GM19025 (cell line): Measurements from ENCODE around the gene VIPR1.

Experiments
- ATAC-seq: cut with Tn5 transposase; IDR thresholded peaks from one replicate; pipeline ENCODE4 v1.9.1; 2021; ENCODE audit warnings: mild to moderate bottlenecking, low read depth, moderate library complexity; ENCODE audit not compliant: unreplicated experiment

VIPR1 gene

DNA sequence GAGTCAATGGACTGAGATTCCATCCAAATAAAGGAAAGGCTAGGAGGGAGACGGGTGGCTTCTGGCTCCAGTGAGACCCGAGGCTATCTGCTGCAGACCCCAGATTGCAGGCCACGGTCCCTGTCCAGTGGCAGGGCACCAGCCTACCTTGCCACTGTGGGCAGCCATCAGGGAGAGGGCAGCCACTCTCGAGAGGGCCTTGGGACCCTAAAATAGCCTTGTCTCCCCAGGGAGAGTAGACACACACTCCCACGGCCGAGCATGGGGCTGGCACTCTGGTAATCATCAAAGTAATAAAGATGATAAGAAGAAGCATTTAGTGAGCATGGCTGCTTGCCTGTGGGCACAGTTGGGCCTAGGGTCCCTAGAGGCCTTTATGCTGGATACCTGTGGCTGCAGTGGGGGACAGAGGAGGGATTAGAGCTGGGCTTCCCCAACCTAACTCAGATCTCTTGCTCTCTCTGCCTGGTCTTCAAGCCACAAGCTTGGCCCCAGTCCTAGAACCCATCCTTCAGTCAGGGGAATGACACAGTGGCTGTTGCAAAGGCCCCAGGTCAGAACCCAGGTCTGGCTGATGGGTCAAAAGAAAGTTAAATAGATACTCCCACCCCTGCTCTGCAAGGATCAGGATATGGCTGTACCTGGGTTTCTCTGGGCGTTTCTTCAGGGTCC, 9.2 kb upstream of the VIPR1 start:
- no peak for ATAC-seq

DNA sequence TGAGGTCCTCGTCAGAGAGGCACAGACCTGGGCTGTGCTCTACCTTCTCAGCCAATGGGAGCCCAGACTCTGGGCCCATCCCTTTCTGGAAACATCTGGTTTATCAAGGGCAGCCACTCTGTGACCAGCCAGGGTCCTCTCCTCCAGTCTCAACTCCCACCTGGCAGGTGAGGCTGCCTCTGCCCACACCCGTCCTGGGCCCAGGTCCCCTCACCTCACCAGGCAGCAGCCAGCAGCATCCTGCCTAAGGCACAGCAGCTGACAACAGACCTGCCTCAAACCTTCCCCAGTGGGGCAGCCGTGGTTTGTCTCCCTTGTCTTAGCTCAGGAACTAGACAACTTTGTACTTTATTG, 8.7 kb upstream of the VIPR1 start:
- ATAC-seq: no peak

DNA sequence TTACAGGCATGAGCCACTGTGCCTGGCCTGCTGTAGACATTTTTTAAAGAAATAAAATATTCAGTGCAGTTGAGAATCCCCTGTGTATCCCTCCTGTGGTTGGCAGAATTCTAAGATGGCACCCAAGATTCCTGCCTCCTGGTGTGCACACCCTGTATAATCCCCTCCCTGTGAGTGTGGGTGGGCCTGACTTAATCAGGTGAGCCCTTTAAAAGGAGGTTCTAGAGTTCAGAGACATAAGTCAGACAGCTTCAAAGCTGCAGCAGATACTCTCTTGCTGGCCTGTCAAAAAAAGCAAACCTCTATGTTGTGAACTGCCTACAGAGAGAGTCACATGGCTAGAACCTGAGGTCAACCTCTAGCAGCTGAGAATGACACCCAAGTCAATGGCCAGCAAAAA, 7.0 kb upstream of the VIPR1 start:
- ATAC-seq: no peak

DNA sequence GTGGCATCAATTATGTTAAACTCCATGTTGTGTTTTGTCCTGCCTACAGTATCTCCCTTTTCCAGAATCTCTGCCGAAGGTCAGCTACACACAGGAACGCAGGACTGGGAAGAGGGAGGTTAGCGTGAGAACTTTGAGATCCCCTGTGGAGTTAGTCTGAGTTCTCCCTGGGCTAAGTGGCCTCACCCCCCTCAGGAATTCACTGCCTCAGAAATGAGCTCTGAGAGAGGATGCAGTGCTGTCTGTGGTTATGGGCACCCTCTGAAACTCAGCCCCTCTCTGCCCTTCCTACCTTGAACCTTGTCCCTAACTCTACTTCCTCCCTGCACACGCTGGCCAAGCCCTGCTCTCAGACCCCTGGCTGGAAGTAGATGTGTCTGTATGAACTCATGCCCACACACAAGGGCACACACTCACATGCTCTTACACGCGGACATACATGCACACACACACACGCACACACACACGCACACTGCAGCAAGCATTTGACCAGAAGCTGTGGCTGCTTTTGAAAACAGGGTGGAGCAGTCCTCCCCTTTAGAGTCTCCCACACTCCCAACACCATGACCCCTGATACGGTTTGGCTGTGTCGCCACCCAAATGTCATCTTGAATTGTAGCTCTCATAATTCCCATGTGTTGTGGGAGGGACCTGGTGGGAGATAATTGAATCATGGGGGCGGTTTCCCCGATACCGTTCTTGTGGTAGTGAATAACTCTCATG, 5.3 kb upstream of the VIPR1 start:
- no peak for ATAC-seq

DNA sequence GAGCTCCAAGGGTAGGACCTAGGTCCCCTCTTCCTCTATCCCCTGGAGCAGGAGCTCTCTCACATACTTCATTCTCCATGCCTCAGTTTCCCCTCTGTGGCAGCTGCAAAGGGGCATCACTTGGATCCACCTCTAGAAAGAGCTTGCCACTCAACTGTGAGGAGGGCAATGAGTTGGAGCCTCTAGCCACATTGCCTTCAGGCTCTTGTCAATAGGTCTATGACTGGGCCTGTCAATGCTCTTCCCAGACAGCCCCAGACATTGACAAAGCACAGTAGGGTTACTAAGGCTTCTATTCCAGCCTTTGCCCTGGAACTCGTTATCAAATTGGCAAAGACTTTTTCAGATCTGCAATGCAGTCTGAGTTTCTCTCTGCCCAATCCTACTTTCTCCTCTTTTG, 4.4 kb upstream of the VIPR1 start:
- no peak for ATAC-seq

DNA sequence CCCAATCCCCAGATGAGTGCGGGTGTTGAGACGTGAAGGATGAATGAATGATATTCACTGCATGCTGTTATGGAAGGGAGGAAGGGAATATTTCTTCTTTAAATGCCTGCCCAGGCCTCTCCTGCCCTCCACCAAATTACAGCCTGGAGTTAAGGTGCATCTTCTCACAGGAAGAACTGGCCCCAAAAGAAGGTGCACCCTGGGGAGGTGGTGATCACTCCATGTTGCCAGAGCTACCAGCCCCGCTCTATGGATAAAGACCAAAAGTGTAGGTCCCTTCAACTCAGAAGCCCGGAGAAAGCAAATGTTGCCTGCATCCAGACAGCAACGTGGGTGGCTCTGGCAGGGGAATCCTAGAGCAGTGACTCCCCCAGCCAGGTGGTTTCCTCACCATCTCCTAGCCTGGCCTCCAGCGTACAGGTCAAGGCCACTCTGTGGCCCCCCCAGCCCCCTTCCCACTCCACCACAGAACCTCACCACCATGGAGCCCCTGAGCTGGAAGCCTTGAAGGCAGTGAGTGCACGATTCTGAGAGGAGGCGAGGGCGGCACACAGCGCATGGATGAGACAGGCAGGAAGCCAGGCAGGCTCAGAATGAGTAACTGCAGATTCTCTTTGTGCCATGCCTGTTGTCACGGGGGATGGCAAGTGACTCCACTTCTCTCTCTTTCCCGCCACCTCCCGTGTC, 3.5 kb upstream of the VIPR1 start:
- ATAC-seq: no peak

DNA sequence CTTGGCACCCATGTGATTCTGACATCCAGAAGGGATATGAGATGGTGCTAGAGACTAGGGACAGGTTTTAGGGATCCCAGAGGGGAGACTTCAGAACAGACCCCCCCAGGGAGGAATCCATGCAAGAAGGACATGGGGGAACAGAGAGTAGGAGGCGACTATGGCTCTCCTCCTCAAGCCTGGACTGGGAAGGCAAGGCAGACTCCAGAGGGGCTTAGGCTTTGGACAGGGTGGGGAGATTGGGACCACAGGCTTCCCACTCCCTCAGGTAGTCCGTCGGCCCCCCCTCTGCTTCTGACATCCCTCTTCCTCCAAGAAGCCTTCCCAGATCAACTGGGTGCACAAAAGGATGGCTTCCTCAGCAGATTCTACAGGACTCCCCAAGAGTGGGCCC, 3.0 kb upstream of the VIPR1 start:
- ATAC-seq: no peak

DNA sequence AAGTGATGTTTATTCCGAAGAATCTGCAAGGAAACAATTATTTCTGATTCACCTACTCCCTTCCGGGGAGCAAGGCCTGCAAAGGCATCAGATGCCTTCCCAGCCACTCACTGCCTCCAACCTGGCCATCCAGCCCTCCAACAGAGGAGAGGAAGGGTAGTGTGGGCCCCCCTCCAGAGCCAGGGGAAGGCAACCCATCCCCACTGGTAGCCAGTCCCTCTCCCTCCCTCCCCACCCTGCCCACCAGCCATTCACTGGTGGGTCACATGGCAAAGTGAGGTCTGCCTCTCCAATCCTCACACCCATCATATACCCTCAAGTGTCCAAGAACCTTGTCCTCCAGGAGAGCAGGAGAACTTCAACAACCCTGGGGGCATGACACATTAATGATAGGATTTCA, 2.4 kb upstream of the VIPR1 start:
- ATAC-seq: no peak

DNA sequence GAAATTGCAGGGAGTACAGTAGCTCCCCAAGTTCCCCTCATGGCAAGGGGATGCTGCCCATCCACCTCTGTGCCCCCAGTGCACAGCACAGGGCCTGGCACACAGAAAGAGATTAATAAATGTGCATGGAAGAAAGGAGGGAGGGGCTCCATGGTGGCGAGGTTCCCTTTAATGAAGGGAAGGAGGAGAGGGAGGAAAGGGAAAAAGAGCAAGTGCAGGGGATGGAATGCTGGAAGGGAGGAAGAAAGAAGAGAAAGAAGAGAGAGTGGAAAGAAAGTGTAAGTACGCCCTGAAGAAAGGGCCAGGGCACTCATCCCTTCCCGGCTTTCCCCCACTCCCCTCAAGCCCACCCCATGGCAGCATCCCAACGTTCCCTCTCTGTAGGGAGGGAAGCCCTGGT, 1.5 kb upstream of the VIPR1 start:
- no peak for ATAC-seq

DNA sequence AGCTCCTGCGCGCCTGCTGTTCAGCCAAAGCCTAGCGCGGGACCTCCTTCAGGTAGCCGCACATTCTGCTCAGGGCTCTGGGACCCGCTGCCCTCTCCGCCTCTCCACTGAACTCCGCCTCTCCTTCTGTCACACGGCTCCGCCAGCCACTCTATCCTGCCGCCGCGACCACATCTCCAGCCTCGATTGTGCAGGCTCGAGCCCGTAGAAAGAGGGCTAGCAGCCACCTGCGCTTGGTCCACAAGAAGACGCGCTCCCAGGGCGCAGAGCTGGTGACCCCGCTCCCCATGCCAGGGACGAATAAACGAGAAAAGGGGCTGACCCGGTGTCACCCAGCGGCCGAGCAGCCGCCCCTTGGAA, 1.1 kb upstream of the VIPR1 start:
- no peak for ATAC-seq

DNA sequence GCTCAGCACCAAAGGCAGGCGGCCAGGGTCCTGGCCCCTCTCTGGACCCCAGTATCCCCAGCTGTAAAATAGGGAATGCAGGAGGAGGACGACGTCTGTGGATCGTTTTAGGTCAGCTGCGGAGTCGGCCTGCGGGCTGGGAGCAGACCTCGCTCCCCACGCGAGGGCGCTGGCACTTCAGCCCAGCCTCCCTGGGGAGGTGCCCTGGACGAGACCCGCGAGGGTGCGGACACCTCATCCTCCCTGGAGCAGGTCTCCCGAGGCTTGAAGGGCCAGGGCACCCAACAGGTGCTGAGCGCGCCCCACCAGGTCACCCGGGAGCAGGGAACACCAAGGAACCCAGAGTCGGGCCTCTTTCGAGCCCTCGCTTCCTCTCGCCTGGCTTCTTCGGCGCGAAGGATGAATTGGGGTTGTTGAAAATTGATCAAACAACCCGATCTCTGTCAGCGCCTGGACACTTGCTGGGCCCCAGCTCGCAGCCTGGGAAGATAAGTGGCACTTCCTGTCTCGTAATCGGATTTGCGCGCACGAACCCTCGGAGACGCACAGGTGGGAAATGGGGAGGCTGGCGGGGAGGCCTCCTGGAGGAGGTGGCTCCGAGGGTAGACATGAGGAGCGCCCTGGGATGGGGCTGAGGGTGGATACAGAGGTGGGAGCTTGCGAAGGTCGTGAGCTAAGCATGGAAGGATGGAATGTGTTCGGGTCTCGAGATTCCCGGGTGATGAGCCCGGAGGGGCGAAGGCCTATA, 588 bp upstream of the VIPR1 start:
- ATAC-seq: peak; percentile 5

DNA sequence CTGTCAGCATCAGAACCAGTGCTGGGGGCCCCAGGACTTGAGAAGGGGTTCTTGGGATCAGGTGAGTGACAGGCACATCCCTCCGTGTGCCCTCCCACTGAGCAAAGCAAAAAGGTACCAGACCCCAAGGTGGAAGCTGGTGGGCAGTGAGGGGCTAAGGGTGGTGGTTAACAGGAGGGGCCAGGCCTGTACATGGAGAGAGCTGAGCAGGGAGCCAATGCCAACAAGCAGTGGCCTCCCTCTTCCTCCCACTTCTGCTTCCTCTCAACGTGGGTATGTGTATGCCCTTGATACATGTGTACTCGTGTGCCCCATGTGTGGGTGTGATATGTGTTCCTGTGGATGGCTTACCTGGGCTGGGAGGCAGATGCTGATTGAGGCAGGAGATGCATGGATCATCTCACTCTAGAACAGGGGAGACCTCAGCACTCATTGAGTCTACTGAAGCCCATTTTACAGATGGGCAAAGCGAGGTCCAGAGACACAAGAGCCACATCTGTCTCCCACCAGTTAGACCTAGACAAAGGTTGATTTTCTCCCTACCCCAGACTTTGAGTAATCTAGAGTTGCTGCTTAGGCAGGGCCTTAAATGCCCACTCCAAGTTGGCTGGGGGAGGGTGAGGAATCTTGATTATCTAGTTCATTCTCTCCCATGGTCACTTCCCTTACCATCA, 945 bp downstream of the VIPR1 start:
- no peak for ATAC-seq

DNA sequence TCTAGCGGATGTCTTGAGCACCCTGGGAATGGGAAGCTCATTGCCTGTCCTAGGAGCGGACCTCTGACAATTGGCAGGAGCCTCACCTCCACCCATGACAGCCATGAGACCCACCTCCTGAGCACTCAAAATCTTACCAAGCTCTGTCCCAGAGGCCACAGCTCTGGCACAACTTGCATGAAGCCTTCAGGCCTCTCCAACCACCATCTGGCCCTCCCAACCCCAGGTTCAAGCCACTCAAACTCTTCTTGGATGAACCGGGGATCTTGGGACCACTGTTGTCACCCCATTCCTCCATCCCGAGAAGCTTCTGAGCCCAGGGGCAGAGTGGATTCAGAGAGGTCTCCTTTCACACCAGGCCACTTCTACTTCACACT, 1.5 kb downstream of the VIPR1 start:
- no peak for ATAC-seq

DNA sequence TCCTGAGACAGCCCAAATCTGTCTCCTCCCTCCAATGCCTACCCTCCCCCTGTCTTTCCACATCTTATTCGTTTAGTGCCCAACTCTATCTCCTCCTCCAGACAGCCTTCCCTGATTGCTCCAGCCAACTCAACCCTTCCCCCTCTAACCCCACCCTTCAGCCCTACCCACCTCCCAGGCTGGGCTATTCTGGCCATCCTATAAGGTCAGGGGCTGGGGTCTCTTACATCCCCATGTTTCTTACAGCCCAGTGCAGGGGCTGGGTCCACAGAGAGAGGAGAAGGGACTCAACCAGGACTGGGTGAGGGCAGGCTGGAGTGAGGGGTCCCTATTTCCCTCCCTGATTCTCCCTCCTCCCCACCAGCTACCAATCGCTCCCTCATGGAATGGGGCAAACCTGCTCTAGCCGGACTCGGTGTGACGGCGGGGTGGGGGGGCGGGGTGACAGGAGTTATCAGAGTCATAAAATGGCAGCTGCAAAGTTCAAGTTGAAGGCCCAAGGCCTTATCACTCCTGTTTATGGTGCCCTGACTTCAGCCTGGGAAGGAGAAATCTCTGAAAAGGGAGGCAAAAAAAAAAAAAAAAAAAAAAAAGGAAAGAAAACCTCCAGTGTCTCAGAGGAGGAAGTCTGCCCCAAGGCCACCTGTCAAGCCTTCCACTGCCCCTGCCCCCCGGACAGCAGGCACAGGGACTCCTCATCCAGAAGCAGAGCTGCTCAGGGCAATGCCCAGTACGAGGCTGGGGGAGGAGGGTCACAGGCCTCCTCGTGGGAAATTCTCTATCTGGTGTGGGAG, 2.1 kb downstream of the VIPR1 start:
- ATAC-seq: no peak

DNA sequence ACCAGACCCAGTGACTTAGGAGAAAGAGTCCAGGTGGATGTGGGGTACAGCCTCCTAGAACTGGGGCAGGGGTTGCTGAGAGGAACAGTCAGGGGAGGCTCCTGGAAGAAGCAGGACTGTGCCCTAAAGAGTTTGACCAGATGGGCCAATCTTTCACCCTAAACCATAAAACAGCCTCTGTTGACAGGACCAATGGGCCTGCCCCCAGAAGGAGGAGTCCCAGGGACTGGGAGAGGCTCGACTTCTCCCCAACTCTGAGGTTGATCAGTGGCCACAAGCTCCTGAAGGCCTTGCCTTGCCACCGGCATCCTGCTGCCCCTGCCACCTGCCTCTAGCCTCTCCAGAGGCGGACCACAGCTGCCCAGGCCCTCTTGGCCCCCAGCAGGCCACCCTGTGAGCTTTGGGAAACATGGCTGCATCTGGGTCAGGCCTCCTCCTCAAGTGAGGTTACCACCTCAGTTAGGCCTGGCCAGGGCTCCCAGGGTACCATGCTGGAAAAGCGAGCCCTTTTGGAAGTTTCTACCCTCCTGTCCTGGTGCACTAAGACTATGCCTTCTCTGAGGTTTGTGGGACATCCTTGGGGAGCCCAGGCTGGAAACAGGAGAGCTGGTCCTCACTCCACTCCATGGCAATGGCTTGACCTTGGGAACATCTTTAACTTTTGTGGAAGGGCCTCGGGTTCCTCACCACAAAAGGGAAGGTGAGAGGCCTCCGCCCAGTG, 2.8 kb downstream of the VIPR1 start:
- no peak for ATAC-seq

DNA sequence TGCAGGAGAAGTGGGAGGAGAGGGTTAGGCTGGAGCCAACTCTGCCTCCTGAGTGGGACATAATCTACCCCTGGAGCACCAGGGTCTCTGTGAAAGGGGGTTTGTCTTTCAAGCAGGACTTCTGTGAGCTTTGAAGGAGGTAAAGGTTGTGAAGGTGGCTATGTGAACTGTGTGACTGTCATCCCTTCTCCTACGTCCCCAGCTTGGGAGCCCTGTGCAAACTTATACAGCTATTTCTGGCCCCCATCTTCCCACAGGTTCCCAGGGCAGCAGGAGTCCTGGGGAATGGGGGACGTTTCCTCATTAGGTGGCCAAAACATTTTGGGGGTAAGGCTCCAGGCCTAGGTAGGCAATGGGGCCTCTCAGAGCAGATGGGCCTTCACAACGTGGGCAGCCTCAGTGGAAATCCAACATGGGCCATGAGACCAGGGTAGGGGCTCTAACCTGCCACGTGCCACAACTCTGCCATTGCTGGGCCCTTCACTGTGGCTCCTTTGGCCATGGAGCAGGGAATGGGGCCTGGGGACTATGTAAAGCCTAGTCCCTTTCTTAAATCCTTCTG, 3.5 kb downstream of the VIPR1 start:
- ATAC-seq: no peak

DNA sequence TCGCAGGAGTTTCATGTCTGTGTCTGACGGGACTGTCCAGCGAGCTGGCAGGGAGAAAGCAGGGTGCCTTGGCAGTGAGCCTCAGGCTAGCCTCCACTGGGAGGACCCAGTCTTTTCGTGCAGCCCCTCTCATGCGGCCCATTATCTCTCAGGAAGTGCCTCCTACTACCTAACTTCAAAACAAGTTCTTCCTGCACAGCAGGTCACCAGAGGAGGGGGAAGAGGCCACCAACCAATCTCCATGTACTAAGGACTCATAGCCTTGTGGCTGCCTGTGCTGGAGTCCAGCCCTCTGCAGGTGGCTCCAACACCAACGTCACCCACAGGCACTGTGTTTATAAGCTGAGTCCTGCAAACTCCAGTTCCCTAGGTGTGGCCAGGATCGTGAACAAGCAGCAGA, 4.8 kb downstream of the VIPR1 start:
- no peak for ATAC-seq

DNA sequence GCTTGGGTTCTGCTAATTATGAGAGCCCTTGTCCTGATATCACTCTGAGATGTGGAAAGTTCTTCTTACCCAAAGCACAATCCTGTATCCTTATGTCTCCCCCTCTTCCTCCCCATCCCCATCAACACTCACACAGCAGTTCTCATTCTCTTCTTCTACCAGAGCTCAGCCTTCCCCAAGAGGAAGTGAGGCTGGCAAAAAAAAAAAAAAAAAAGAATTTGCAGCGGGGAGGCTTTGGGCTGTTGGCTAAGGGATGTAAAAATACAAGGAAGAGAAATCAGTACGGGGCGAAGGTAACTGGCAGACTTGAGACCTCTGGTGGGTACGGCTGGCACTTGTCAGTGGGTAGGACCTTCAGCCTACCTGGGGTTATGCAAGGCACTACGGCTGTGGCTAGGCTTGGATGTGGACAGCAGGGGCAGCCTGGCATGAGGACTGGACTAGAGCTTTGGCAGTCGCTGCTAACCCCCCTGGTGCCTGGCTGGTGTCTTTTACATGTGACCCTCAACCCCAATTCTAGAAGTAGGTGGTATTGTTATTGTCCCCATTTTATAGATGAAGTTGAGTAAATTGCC, 5.4 kb downstream of the VIPR1 start:
- no peak for ATAC-seq

DNA sequence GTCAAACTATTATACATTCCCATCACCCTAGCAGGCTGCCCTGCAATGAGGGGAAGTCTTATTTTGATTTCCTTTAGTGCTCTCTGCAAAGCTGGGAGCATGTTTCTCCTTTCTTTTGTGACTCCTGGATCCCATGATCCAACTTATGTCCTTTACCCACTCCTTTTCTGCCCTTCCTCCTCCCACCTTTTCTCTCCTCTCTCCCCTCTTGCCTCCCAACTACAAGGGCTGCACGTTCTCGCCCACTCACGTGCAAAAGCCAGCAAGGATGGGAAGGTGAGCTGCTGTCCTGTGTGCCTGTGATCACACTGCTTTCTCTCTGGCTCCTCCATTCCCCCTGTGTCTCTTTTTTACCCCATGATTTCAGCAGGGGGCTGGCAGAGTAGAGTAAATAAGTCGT, 6.1 kb downstream of the VIPR1 start:
- ATAC-seq: no peak
